ENCODE results near the gene TOP1. TPM values are rescaled to one million over a fixed set of nuclear protein-coding genes. Genes with fewer than 3 reads are reported as not detected.

Gene TOP1
- total RNA-seq, 2 donors from 2014 or later = 80.6 to 85.5 TPM

DNA sequence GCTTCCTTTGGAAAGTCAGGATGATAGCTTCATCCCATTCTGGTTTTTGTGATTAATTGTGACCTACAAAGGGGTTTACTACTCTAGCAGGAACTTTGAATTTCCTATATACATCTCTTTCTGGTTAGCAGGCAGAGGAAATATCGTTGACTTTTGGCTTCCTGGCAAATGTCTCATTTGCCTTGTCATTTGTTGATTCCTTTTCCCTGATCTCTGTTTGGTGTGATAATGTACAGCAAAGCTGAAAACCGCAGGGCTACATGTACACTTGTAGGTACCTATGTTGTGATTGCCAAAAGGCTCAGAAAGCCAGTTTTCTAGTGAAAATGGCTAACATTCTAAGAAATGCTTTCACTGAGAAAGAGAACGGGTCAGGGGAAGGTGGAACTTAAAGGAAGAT is 44.3 kb downstream of the TOP1 start:
- DNase-seq = no peak
- H3K4me1 ChIP-seq = peaks cover 14% of the 10 kb centered on the region
- no peaks in the 10 kb centered on the region for H3K36me3 ChIP-seq
- intact Hi-C loops (cut with DNase I) = no loop called here
- no peak for TF ChIP-seq CTCF (IDR thresholded peaks at IDR 0.05)
- no peak overlapping the region for H3K27ac ChIP-seq
- H3K27me3 ChIP-seq = no peaks in the 10 kb centered on the region
- no peak overlapping the region for H3K9ac ChIP-seq (ENCODE audit: low read depth in 2 of 2, low read length in 2 of 2)
- no peak overlapping the region for H3K4me3 ChIP-seq
- H3K9me3 ChIP-seq = no peaks in the 10 kb centered on the region

DNA sequence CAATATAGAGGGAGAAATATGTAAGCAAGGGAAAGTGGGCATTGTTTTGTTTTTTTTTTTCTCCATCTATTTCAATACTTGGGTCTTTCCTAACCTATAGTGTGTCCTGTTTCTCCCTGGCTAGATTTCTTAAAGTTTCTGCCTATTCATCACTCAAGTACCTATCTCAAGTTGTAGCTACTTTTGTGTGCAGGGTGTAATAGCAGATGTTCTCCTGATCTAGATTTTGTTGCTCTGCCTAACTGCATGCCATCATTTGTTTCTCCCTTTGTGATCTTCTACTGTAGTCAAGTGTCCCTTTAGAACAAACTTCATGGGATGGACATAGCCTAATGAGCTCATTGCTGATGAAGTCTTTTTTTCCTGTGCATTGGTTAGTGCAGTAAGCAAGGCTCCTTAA is 45.8 kb downstream of the TOP1 start:
- Histone ChIP-seq H3K9me3 (no peaks in the 10 kb centered on the region), H3K27ac (no peak overlapping the region), H3K27me3 (no peaks in the 10 kb centered on the region), H3K4me3 (no peak overlapping the region), H3K4me1 (peaks cover 14% of the 10 kb centered on the region), H3K9ac (ENCODE audit: low read depth in 2 of 2, low read length in 2 of 2) (no peak overlapping the region), H3K36me3 (no peaks in the 10 kb centered on the region)
- intact Hi-C loops (cut with DNase I) = no loop called here
- no peak for TF ChIP-seq CTCF (IDR thresholded peaks at IDR 0.05)
- no peak for DNase-seq

GRCh38 chr20:41076776-41077175 is 48.2 kb downstream of the TOP1 start:
- Histone ChIP-seq H3K9me3 (no peaks in the 10 kb centered on the region), H3K4me1 (peaks cover 14% of the 10 kb centered on the region), H3K27ac (no peak overlapping the region), H3K4me3 (no peak overlapping the region), H3K9ac (ENCODE audit: low read depth in 2 of 2, low read length in 2 of 2) (no peak overlapping the region), H3K27me3 (no peaks in the 10 kb centered on the region), H3K36me3 (no peaks in the 10 kb centered on the region)
- TF ChIP-seq CTCF (IDR thresholded peaks at IDR 0.05) = no peak
- intact Hi-C loops (cut with DNase I) = no loop called here
- no peak for DNase-seq

GRCh38 chr20:41078329-41078728 is 49.7 kb downstream of the TOP1 start:
- no peak overlapping the region for H3K9ac ChIP-seq (ENCODE audit: low read depth in 2 of 2, low read length in 2 of 2)
- no peak overlapping the region for H3K27ac ChIP-seq
- no peak overlapping the region for H3K4me3 ChIP-seq
- TF ChIP-seq CTCF (IDR thresholded peaks at IDR 0.05) = peak; percentile 22
- DNase-seq = no peak
- no peaks in the 10 kb centered on the region for H3K27me3 ChIP-seq
- intact Hi-C loops (cut with DNase I) = no loop called here
- peaks cover 10% of the 10 kb centered on the region for H3K4me1 ChIP-seq
- H3K9me3 ChIP-seq = no peaks in the 10 kb centered on the region
- no peaks in the 10 kb centered on the region for H3K36me3 ChIP-seq

- Histone ChIP-seq H3K9me3 (no peaks in the 10 kb centered on the region), H3K27me3 (no peaks in the 10 kb centered on the region), H3K9ac (ENCODE audit: low read depth in 2 of 2, low read length in 2 of 2) (no peak overlapping the region), H3K36me3 (no peaks in the 10 kb centered on the region), H3K4me1 (peaks cover 5% of the 10 kb centered on the region), H3K27ac (no peak overlapping the region), H3K4me3 (no peak overlapping the region)
- TF ChIP-seq CTCF (IDR thresholded peaks at IDR 0.05) = no peak
- intact Hi-C loops (cut with DNase I) = no loop called here
- DNase-seq = no peak
These were observed 50.4 kb downstream of the TOP1 start for GRCh38 chr20:41079066-41079465.

- Histone ChIP-seq H3K36me3 (no peaks in the 10 kb centered on the region), H3K9ac (ENCODE audit: low read depth in 2 of 2, low read length in 2 of 2) (no peak overlapping the region), H3K27ac (no peak overlapping the region), H3K4me3 (no peak overlapping the region), H3K9me3 (no peaks in the 10 kb centered on the region), H3K27me3 (no peaks in the 10 kb centered on the region), H3K4me1 (no peaks in the 10 kb centered on the region)
- no peak for TF ChIP-seq CTCF (IDR thresholded peaks at IDR 0.05)
- no peak for DNase-seq
- intact Hi-C loops (cut with DNase I) = no loop called here
These were observed 52.2 kb downstream of the TOP1 start for GRCh38 chr20:41080866-41081265.

Data from colonic mucosa (tissue), 4 donors.